GM23338 (cell line): ENCODE data around the gene EXOC7. TPM values are rescaled to one million over a fixed set of nuclear protein-coding genes. Genes with fewer than 3 reads are reported as not detected.

ENCODE experiments used
- ATAC-seq: fragments of 200-7000 bp; cut with Tn5 transposase; 3 replicates; pipeline ENCODE4 v1.9.1; 2020
- DNase-seq: peaks from one replicate; pipeline ENCODE4 v3.0.0-alpha.2; 2015; ENCODE audit warnings: low spot score
- H2AFZ ChIP-seq: fragments of 200-600 bp; sonication (generic); 2 replicates; pipeline ENCODE4 v1.8.0; 2016; ENCODE audit warnings: antibody characterized with exemption, mild to moderate bottlenecking, moderate library complexity
- H3F3A ChIP-seq: fragments of 200-600 bp; sonication (generic); replicated peaks from 2 replicates; pipeline ENCODE4 v1.8.0; 2017; ENCODE audit warnings: antibody characterized with exemption, mixed run types, low read depth
- H3K27ac ChIP-seq: fragments of 200-600 bp; sonication (generic); 2 replicates; pipeline ENCODE4 v1.6.1; 2016; ENCODE audit warnings: low read depth
- H3K27me3 ChIP-seq: fragments of 200-600 bp; sonication (generic); 2 replicates; pipeline ENCODE4 v1.8.0; 2016; ENCODE audit warnings: mild to moderate bottlenecking, mixed run types, moderate library complexity; ENCODE audit not compliant: insufficient read depth
- H3K36me3 ChIP-seq: fragments of 200-600 bp; sonication (generic); 2 replicates; pipeline ENCODE4 v1.8.0; 2016; ENCODE audit warnings: mild to moderate bottlenecking; ENCODE audit not compliant: insufficient read depth
- H3K4me1 ChIP-seq: fragments of 200-600 bp; sonication (generic); 2 replicates; pipeline ENCODE4 v1.8.0; 2016; ENCODE audit warnings: mild to moderate bottlenecking, moderate library complexity; ENCODE audit not compliant: insufficient read depth
- H3K4me2 ChIP-seq: fragments of 200-600 bp; sonication (generic); 2 replicates; pipeline ENCODE4 v1.7.1; 2017; ENCODE audit warnings: mixed run types
- H3K4me3 ChIP-seq: fragments of 200-600 bp; sonication (generic); 2 replicates; pipeline ENCODE4 v1.6.1; 2016; ENCODE audit warnings: mixed run types
- H3K79me2 ChIP-seq: fragments of 200-600 bp; sonication (generic); replicated peaks from 2 replicates; pipeline ENCODE4 v1.8.0; 2017; ENCODE audit warnings: mild to moderate bottlenecking; ENCODE audit not compliant: insufficient read depth
- H3K9me2 ChIP-seq: fragments of 200-600 bp; sonication (generic); 2 replicates; pipeline ENCODE4 v1.8.0; 2017; ENCODE audit not compliant: insufficient read depth
- H4K20me1 ChIP-seq: fragments of 200-600 bp; sonication (generic); replicated peaks from 2 replicates; pipeline ENCODE4 v1.8.0; 2017; ENCODE audit warnings: mild to moderate bottlenecking; ENCODE audit not compliant: insufficient read depth
- H3K27ac Mint-ChIP-seq: 2 replicates; pipeline ENCODE4 v1.8.0; 2020; ENCODE audit warnings: inconsistent platforms, mild to moderate bottlenecking, moderate library complexity, mixed read lengths
- H3K27me3 Mint-ChIP-seq: 3 replicates; pipeline ENCODE4 v1.8.0; 2022; ENCODE audit warnings: low read depth, mild to moderate bottlenecking, moderate library complexity, mixed read lengths, inconsistent platforms; ENCODE audit not compliant: insufficient read depth, poor library complexity
- H3K36me3 Mint-ChIP-seq: 3 replicates; pipeline ENCODE4 v1.8.0; 2021; ENCODE audit warnings: low read depth, mild to moderate bottlenecking, inconsistent platforms, moderate library complexity, mixed read lengths
- H3K4me1 Mint-ChIP-seq: 3 replicates; pipeline ENCODE4 v1.8.0; 2020; ENCODE audit warnings: mild to moderate bottlenecking, inconsistent platforms, mixed read lengths
- H3K4me3 Mint-ChIP-seq: 3 replicates; pipeline ENCODE4 v1.8.0; 2021; ENCODE audit warnings: moderate library complexity, mild to moderate bottlenecking, inconsistent platforms, mixed read lengths
- H3K9me3 Mint-ChIP-seq: 3 replicates; pipeline ENCODE4 v1.8.0; 2020; ENCODE audit warnings: moderate library complexity, mild to moderate bottlenecking, inconsistent platforms, mixed read lengths
- EZH2 ChIP-seq: fragments of 200-600 bp; sonication (generic); IDR thresholded peaks from one replicate; pipeline ENCODE4 v1.8.0; 2017; ENCODE audit warnings: antibody characterized with exemption, mild to moderate bottlenecking, low read depth; ENCODE audit not compliant: unreplicated experiment
- polyA plus RNA-seq: library from polyadenylated mRNA; unstranded; fragments of >200 nt; fragmentation: Nextera tagmentation; extraction: Ambion mirVana; gene quantifications from 2 replicates; pipeline ENCODE4 v1.2.1, GENCODE V29; 2016
- total RNA-seq: library from RNA; depleted of rRNA; stranded (reverse); fragments of >200 nt; shearing (Covaris generic); gene quantifications from 2 replicates; pipeline ENCODE4 v1.2.3, GENCODE V29; 2014
- TF ChIP-seq, protein P1 (sequence below), 2 experiments: fragments of 200-600 bp in 1 of 2; sonication (generic) in 1 of 2; conservative IDR thresholded peaks; 2 replicates each; pipeline versions ENCODE4 v1.5.1 to v1.6.1; 2016 to 2017; ENCODE audit warnings: antibody characterized with exemption in 2 of 2, low read depth in 2 of 2, mild to moderate bottlenecking in 2 of 2, moderate library complexity in 1 of 2
- TF ChIP-seq, protein P2 (sequence below): fragments of 250-450 bp; sonication (Bioruptor Pico); IDR thresholded peaks from 2 replicates; pipeline ENCODE4 v1.5.0; 2020; ENCODE audit warnings: mild to moderate bottlenecking, moderate library complexity

The EXOC7 gene
- total and polyA plus RNA-seq, 2 experiments from 2014 or later = 75.4 to 77.4 TPM

DNA sequence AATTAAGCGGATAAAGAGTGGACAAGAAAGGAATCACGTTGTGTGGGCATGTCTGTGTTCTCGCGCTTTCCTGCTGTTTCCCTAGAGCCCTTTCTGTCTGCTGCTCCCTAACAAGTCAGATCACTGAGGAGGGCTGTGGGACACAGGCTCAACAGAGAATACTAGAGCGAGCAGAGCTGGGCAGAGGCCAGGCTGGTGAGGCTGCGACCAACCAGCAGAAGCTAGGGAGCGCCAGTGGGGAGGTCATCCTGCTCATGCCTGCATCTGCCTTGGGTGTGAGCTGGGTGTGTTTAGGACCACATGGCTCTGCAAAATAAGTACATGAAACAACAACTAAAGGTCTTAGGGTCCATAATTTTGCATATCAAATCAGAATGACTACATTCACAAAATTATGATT lies 49.0 kb upstream of the EXOC7 start:
- no peak overlapping the region for H3K4me3 ChIP-seq
- peak overlapping the region; percentile 54; the same call in 1 of the 2 replicates for H3K27ac Mint-ChIP-seq
- H3K4me1 Mint-ChIP-seq = peaks cover 31% of the 10 kb centered on the region
- no peak overlapping the region; the same call in 2 of the 3 replicates for H3K4me3 Mint-ChIP-seq
- no peaks in the 10 kb centered on the region for H3K79me2 ChIP-seq
- peak; percentile 47 for DNase-seq
- H3F3A ChIP-seq = peaks cover 2% of the 10 kb centered on the region; the same call in 1 of the 2 replicates
- H3K36me3 Mint-ChIP-seq = peaks cover 8% of the 10 kb centered on the region; the same call in 2 of the 3 replicates
- H3K27me3 Mint-ChIP-seq = no peaks in the 10 kb centered on the region
- no peak overlapping the region for H3K27ac ChIP-seq
- no peaks in the 10 kb centered on the region for H3K36me3 ChIP-seq
- TF ChIP-seq, protein P1, sequence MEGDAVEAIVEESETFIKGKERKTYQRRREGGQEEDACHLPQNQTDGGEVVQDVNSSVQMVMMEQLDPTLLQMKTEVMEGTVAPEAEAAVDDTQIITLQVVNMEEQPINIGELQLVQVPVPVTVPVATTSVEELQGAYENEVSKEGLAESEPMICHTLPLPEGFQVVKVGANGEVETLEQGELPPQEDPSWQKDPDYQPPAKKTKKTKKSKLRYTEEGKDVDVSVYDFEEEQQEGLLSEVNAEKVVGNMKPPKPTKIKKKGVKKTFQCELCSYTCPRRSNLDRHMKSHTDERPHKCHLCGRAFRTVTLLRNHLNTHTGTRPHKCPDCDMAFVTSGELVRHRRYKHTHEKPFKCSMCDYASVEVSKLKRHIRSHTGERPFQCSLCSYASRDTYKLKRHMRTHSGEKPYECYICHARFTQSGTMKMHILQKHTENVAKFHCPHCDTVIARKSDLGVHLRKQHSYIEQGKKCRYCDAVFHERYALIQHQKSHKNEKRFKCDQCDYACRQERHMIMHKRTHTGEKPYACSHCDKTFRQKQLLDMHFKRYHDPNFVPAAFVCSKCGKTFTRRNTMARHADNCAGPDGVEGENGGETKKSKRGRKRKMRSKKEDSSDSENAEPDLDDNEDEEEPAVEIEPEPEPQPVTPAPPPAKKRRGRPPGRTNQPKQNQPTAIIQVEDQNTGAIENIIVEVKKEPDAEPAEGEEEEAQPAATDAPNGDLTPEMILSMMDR (conservative IDR thresholded peaks at IDR 0.05; ENCODE audit: low read depth in 2 of 2) = peak in 1 of 2 experiments; percentile 57; a peak in 2 of 4 replicates
- no peak for TF ChIP-seq EZH2
- H4K20me1 ChIP-seq = no peaks in the 10 kb centered on the region
- H3K27me3 ChIP-seq = no peaks in the 10 kb centered on the region
- no peak overlapping the region for H2AFZ ChIP-seq
- peak; percentile 75 for ATAC-seq
- no peaks in the 10 kb centered on the region for H3K9me2 ChIP-seq
- H3K4me1 ChIP-seq = peaks cover 8% of the 10 kb centered on the region
- no peak overlapping the region for H3K4me2 ChIP-seq
- H3K9me3 Mint-ChIP-seq = no peaks in the 10 kb centered on the region

DNA sequence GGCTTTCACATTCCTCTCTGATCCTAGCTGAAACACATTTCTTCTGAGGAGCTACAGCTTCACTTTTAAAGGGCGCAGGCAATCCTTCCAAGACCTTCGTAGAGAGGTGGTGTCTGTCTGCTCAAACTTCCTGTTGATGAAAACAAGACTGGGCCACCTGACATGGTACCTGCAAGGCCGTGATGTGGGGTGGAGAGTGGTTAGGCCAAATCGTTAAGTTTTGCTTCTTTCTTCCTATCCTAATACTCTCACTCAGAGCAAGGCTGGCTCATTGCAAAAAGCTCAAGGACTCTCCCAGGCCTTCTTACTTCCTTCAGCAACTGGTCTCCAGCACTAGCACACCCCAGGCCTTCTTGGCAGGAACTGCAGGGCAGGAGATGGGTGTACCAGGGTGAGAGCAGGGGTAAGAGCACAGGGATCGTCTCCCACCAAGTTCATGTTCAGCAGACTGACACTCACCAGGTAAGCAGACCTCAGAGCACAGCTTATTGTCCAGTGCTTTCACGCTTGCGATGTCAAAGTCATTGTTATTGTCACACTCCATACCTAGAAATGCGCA lies 48.4 kb upstream of the EXOC7 start:
- H3K4me1 Mint-ChIP-seq = peaks cover 29% of the 10 kb centered on the region
- no peaks in the 10 kb centered on the region for H3K27me3 Mint-ChIP-seq
- no peak overlapping the region for H3K27ac Mint-ChIP-seq

More for the DNA sequence above, 48.4 kb upstream of the EXOC7 start:
- Histone ChIP-seq H3K4me2 (no peak overlapping the region), H4K20me1 (no peaks in the 10 kb centered on the region), H3K4me1 (peaks cover 8% of the 10 kb centered on the region), H2AFZ (no peak overlapping the region), H3K27me3 (no peaks in the 10 kb centered on the region), H3K9me2 (no peaks in the 10 kb centered on the region), H3K36me3 (no peaks in the 10 kb centered on the region), H3K79me2 (no peaks in the 10 kb centered on the region), H3K27ac (no peak overlapping the region), H3K4me3 (no peak overlapping the region), H3F3A (peaks cover 6% of the 10 kb centered on the region; the same call in 1 of the 2 replicates)
- ATAC-seq (no peak), DNase-seq (no peak)
- H3K9me3 Mint-ChIP-seq = no peaks in the 10 kb centered on the region
- no peak overlapping the region for H3K4me3 Mint-ChIP-seq
- peaks cover 5% of the 10 kb centered on the region; the same call in 1 of the 3 replicates for H3K36me3 Mint-ChIP-seq
- TF ChIP-seq, protein P2, sequence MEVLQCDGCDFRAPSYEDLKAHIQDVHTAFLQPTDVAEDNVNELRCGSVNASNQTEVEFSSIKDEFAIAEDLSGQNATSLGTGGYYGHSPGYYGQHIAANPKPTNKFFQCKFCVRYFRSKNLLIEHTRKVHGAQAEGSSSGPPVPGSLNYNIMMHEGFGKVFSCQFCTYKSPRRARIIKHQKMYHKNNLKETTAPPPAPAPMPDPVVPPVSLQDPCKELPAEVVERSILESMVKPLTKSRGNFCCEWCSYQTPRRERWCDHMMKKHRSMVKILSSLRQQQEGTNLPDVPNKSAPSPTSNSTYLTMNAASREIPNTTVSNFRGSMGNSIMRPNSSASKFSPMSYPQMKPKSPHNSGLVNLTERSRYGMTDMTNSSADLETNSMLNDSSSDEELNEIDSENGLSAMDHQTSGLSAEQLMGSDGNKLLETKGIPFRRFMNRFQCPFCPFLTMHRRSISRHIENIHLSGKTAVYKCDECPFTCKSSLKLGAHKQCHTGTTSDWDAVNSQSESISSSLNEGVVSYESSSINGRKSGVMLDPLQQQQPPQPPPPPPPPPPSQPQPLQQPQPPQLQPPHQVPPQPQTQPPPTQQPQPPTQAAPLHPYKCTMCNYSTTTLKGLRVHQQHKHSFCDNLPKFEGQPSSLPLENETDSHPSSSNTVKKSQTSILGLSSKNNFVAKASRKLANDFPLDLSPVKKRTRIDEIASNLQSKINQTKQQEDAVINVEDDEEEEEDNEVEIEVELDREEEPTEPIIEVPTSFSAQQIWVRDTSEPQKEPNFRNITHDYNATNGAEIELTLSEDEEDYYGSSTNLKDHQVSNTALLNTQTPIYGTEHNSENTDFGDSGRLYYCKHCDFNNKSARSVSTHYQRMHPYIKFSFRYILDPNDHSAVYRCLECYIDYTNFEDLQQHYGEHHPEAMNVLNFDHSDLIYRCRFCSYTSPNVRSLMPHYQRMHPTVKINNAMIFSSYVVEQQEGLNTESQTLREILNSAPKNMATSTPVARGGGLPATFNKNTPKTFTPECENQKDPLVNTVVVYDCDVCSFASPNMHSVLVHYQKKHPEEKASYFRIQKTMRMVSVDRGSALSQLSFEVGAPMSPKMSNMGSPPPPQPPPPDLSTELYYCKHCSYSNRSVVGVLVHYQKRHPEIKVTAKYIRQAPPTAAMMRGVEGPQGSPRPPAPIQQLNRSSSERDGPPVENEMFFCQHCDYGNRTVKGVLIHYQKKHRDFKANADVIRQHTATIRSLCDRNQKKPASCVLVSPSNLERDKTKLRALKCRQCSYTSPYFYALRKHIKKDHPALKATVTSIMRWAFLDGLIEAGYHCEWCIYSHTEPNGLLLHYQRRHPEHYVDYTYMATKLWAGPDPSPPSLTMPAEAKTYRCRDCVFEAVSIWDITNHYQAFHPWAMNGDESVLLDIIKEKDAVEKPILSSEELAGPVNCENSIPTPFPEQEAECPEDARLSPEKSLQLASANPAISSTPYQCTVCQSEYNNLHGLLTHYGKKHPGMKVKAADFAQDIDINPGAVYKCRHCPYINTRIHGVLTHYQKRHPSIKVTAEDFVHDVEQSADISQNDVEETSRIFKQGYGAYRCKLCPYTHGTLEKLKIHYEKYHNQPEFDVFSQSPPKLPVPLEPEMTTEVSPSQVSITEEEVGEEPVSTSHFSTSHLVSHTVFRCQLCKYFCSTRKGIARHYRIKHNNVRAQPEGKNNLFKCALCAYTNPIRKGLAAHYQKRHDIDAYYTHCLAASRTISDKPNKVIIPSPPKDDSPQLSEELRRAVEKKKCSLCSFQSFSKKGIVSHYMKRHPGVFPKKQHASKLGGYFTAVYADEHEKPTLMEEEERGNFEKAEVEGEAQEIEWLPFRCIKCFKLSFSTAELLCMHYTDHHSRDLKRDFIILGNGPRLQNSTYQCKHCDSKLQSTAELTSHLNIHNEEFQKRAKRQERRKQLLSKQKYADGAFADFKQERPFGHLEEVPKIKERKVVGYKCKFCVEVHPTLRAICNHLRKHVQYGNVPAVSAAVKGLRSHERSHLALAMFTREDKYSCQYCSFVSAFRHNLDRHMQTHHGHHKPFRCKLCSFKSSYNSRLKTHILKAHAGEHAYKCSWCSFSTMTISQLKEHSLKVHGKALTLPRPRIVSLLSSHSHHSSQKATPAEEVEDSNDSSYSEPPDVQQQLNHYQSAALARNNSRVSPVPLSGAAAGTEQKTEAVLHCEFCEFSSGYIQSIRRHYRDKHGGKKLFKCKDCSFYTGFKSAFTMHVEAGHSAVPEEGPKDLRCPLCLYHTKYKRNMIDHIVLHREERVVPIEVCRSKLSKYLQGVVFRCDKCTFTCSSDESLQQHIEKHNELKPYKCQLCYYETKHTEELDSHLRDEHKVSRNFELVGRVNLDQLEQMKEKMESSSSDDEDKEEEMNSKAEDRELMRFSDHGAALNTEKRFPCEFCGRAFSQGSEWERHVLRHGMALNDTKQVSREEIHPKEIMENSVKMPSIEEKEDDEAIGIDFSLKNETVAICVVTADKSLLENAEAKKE (CRISPR knock-in tag) = no peak
